Astrocyte of the cerebellum (primary cell): ENCODE data around the gene CRACR2A.

Source experiments
- DNase-seq: peaks from one replicate; pipeline ENCODE4 v3.0.0-alpha.2; 2011; ENCODE audit warnings: low read depth
- H3K4me3 ChIP-seq: 2 replicates; pipeline ENCODE4 v1.5.1; 2011; ENCODE audit warnings: mild to moderate bottlenecking, low read depth, low read length, moderate library complexity
- CTCF ChIP-seq: IDR thresholded peaks from 2 replicates; pipeline ENCODE4 v1.5.1; 2012; ENCODE audit warnings: low read length, low read depth, moderate library complexity, mild to moderate bottlenecking; ENCODE audit errors: missing control alignments
- in situ Hi-C: cut with HindIII; loops from 2 replicates; pipeline ENCODE4 v1.10.0; 2017; ENCODE audit warnings: low sequenced_read_pairs

Gene CRACR2A

GRCh38 chr12:3752741-3753486 lies at the start of gene CRACR2A:
CRACR2A (minus strand) TSS chr12:3753109; CDS start chr12:3696999, 56,110 bp downstream.
- in situ Hi-C loops = no loop called here
- peak; percentile 58 for TF ChIP-seq CTCF
- DNase-seq = no peak

GRCh38 chr12:3797531-3798048 lies 44.7 kb upstream of the CRACR2A start:
- TF ChIP-seq CTCF = peak; percentile 12
- no peak overlapping the region for H3K4me3 ChIP-seq
- in situ Hi-C loops = no loop called here
- no peak for DNase-seq

More at GRCh38 chr12:3752741-3753486, at the start of gene CRACR2A:
- H3K4me3 ChIP-seq = peak within 1 kb of the TSS; percentile 32

GRCh38 chr12:3795492-3796133 lies 42.7 kb upstream of the CRACR2A start:
- H3K4me3 ChIP-seq = no peak overlapping the region
- TF ChIP-seq CTCF = no peak
- in situ Hi-C loops = no loop called here
- DNase-seq = no peak

- TF ChIP-seq CTCF = no peak
- in situ Hi-C loops = no loop called here
- no peak for DNase-seq
- H3K4me3 ChIP-seq = no peak overlapping the region
These were observed 42.2 kb upstream of the CRACR2A start for GRCh38 chr12:3795066-3795465.

GRCh38 chr12:3792623-3793288 lies 39.8 kb upstream of the CRACR2A start:
- H3K4me3 ChIP-seq = no peak overlapping the region
- TF ChIP-seq CTCF = no peak
- DNase-seq = no peak
- in situ Hi-C loops = no loop called here

- DNase-seq = no peak
- in situ Hi-C loops = no loop called here
- no peak overlapping the region for H3K4me3 ChIP-seq
- TF ChIP-seq CTCF = no peak
These were observed 38.5 kb upstream of the CRACR2A start for GRCh38 chr12:3791256-3791874.
